Fibroblast of the aortic adventitia (primary cell): Measurements from ENCODE around the gene GBE1. TPM values are rescaled to one million over a fixed set of nuclear protein-coding genes. Genes with fewer than 3 reads are reported as not detected.

Experiments used
- DNase-seq: peaks from one replicate; pipeline ENCODE4 v3.0.0-alpha.2; 2010; ENCODE audit warnings: low read depth
- H3K4me3 ChIP-seq: 2 replicates; pipeline ENCODE4 v1.5.1; 2011; ENCODE audit warnings: low read depth, mild to moderate bottlenecking, control low read depth, low read length, moderate library complexity
- CTCF ChIP-seq: IDR thresholded peaks from 2 replicates; pipeline ENCODE4 v1.5.1; 2011; ENCODE audit warnings: mild to moderate bottlenecking, low read length, control low read depth, inconsistent platforms; ENCODE audit not compliant: insufficient read depth
- total RNA-seq: library from RNA; depleted of rRNA; stranded (reverse); fragments of >200 nt; gene quantifications from 2 replicates; pipeline ENCODE4 v1.2.3, GENCODE V29; 2012; ENCODE audit warnings: low replicate concordance

GBE1 gene
- total RNA-seq, 1 donor, result 204 TPM

- no peak for DNase-seq
- TF ChIP-seq CTCF, result no peak
- no peak overlapping the region for H3K4me3 ChIP-seq
Observed at GRCh38 chr3:81544385-81544784, 217.1 kb downstream of the GBE1 start.

GRCh38 chr3:81540787-81541186 is 220.7 kb downstream of the GBE1 start:
- no peak for DNase-seq
- H3K4me3 ChIP-seq, result no peak overlapping the region

GRCh38 chr3:81531846-81532245 is 229.6 kb downstream of the GBE1 start:
- no peak for TF ChIP-seq CTCF
- DNase-seq, result no peak
- no peak overlapping the region for H3K4me3 ChIP-seq

More at GRCh38 chr3:81540787-81541186, 220.7 kb downstream of the GBE1 start:
- no peak for TF ChIP-seq CTCF

GRCh38 chr3:81531263-81531662 is 230.2 kb downstream of the GBE1 start:
- H3K4me3 ChIP-seq, result no peak overlapping the region
- no peak for TF ChIP-seq CTCF
- no peak for DNase-seq

GRCh38 chr3:81530180-81530939 is 231.1 kb downstream of the GBE1 start:
- H3K4me3 ChIP-seq, result no peak overlapping the region
- no peak for TF ChIP-seq CTCF
- DNase-seq, result no peak

GRCh38 chr3:81521855-81522254 is 239.6 kb downstream of the GBE1 start:
- peak; percentile 22 for DNase-seq
- no peak for TF ChIP-seq CTCF
- H3K4me3 ChIP-seq, result no peak overlapping the region

- no peak for TF ChIP-seq CTCF
- no peak overlapping the region for H3K4me3 ChIP-seq
- DNase-seq, result no peak
Observed at GRCh38 chr3:81518945-81519344, 242.5 kb downstream of the GBE1 start.
